Nephron progenitor cell (in vitro differentiated cells): Measurements from ENCODE around the gene INO80B.
"Not testable (repeated sequence)": the region's sequence is repeated elsewhere in the genome, so short reads cannot be mapped to it uniquely, and the experiment has no call there.

ENCODE experiments used
- DNase-seq: peaks from one replicate; pipeline ENCODE4 v3.0.0; 2021
- H3K27ac Mint-ChIP-seq: 2 replicates; pipeline ENCODE4 v1.8.0; 2021; ENCODE audit warnings: mild to moderate bottlenecking, moderate library complexity, mixed read lengths
- H3K27me3 Mint-ChIP-seq: 2 replicates; pipeline ENCODE4 v1.8.0; 2021; ENCODE audit warnings: mild to moderate bottlenecking, low read depth, mixed read lengths; ENCODE audit not compliant: poor library complexity
- H3K36me3 Mint-ChIP-seq: 2 replicates; pipeline ENCODE4 v1.8.0; 2021; ENCODE audit warnings: low read depth, mixed read lengths
- H3K4me1 Mint-ChIP-seq: 2 replicates; pipeline ENCODE4 v1.8.0; 2021; ENCODE audit warnings: mixed read lengths
- H3K4me3 Mint-ChIP-seq: 2 replicates; pipeline ENCODE4 v1.8.0; 2021; ENCODE audit warnings: mild to moderate bottlenecking, moderate library complexity, mixed read lengths
- H3K9me3 Mint-ChIP-seq: 2 replicates; pipeline ENCODE4 v1.8.0; 2021; ENCODE audit warnings: mild to moderate bottlenecking, moderate library complexity, mixed read lengths
- TF ChIP-seq, protein P1 (sequence below): fragments of 200-600 bp; sonication (generic); IDR thresholded peaks from 2 replicates; pipeline ENCODE4 v1.5.0; 2021; ENCODE audit warnings: antibody characterized with exemption

The INO80B gene

DNA sequence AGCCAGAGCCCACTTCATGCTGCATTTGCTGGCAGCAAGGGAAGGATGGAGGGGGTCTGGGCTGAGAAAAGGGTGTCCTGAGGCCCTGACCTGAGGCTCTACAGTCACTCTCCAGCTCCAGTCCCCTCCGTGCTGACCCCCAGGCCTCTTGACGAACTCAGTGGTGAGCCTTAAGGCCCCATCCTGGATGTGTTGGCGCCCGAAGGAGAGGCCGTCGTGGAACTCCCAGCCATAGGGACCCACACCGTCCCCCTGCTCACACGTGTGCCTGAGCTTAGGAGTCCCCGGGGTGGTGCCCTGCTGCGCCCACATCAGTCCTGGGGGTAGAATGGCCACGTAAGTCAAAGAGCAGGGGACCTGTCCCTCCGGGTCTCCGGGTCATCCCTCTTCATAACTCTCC is 9.5 kb downstream of the INO80B start:
- H3K9me3 Mint-ChIP-seq, result no peaks in the 10 kb centered on the region
- H3K4me1 Mint-ChIP-seq, result peaks cover 37% of the 10 kb centered on the region
- TF ChIP-seq, protein P1, sequence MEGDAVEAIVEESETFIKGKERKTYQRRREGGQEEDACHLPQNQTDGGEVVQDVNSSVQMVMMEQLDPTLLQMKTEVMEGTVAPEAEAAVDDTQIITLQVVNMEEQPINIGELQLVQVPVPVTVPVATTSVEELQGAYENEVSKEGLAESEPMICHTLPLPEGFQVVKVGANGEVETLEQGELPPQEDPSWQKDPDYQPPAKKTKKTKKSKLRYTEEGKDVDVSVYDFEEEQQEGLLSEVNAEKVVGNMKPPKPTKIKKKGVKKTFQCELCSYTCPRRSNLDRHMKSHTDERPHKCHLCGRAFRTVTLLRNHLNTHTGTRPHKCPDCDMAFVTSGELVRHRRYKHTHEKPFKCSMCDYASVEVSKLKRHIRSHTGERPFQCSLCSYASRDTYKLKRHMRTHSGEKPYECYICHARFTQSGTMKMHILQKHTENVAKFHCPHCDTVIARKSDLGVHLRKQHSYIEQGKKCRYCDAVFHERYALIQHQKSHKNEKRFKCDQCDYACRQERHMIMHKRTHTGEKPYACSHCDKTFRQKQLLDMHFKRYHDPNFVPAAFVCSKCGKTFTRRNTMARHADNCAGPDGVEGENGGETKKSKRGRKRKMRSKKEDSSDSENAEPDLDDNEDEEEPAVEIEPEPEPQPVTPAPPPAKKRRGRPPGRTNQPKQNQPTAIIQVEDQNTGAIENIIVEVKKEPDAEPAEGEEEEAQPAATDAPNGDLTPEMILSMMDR, result no peak
- peaks cover 16% of the 10 kb centered on the region for H3K36me3 Mint-ChIP-seq
- no peaks in the 10 kb centered on the region for H3K27me3 Mint-ChIP-seq
- H3K27ac Mint-ChIP-seq, result no peak overlapping the region
- H3K4me3 Mint-ChIP-seq, result peak overlapping the region; percentile 97
- no peak for DNase-seq

- not testable (repeated sequence) for DNase-seq, H3K27me3 Mint-ChIP-seq, H3K9me3 Mint-ChIP-seq
- Mint-ChIP-seq H3K4me3 (peak overlapping the region; percentile 78), H3K27ac (peak overlapping the region; percentile 55), H3K36me3 (peaks cover 25% of the 10 kb centered on the region), H3K4me1 (peaks cover 36% of the 10 kb centered on the region)
These were observed 15.9 kb downstream of the INO80B start for GRCh38 chr2:74470742-74471141.

DNA sequence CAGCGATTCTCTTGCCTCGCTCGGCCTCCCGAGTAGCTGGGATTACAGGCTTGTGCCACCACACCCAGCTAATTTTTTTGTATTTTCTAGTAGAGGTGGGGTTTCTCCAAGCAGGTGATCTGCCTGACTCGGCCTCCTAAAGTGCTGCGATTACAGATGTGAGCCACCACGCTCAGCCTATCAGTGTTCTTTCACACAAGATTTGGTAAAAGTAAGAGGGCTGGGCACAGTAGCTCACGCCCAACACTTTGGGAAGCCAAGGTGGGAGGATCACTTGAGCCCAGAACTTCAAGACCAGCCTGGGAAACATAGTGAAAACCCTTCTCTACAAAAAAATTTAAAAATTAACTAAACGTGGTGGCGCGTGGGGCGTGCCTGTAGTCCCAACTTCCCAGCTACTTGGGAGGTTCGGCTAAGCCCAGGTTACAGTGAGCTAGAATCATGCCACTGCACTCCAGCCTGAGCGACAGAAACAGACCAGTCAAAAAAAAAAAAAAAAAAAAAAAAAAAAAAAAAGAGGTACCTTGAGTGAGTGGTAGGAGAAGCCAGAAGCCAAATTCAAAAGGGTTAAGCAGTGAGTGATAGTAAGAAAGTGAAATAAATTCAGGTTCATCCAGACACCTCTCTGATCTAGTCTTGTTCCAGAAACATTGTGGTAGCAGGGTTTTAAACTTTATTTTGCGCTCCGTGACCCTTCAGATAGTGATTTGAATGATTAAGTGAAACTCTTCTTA is 16.6 kb downstream of the INO80B start:
- no peaks in the 10 kb centered on the region for H3K9me3 Mint-ChIP-seq
- H3K27ac Mint-ChIP-seq, result peak overlapping the region; percentile 100
- peaks cover 31% of the 10 kb centered on the region for H3K4me1 Mint-ChIP-seq
- no peak for DNase-seq
- peak overlapping the region; percentile 96 for H3K4me3 Mint-ChIP-seq
- peaks cover 5% of the 10 kb centered on the region for H3K27me3 Mint-ChIP-seq
- peaks cover 28% of the 10 kb centered on the region for H3K36me3 Mint-ChIP-seq
- TF ChIP-seq, protein P1, result no peak

DNA sequence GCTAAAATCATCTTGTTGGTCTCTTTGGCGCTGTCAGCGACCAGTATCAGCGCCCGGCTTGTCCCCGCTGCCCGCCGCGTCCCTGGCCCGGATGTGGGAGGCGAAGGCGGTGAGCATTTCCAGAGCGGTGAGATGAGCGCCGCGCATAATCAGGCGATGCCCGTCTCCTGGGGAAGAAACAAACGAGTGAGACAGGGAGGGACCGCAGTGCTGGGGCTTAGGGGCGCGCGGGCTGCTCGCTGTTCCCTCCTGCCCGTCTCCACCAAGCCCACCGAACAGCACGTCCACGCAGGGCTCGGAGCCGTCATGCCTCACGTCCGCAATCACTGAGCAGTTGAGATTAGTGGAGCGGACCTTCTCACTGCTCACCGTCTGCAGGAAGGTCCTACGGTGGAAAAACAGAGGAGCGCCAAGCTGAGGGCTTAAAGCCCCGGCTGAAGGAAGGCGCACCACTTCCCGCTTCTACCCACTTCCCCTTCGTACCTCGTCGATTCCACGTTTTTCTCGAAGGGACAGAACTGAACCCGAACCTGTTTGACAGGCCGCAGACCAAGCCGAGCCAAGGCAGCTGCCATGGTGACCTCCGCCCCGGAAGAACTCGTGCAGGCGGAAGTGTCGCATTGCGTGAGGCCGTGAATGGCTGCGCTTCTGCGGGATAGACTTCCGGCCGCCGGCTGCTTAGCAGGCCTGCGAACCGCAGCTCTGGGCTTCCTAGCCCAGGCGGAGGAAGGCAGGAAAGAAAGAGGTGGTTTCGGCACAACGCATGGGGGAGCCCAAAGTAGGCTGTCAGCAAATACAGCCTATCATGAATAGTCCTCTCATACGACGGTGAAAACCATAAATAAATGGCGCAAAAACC is 17.4 kb downstream of the INO80B start, which contains the start of gene MRPL53:
Gene MRPL53 (minus strand): TSS at position 595 of the 859 bp plus-strand sequence. CDS start 20 bp downstream, at position 575.
- peaks cover 5% of the 10 kb centered on the region for H3K27me3 Mint-ChIP-seq
- DNase-seq, result peak; percentile 95
- H3K27ac Mint-ChIP-seq, result peak within 1 kb of the TSS; percentile 100
- peak within 1 kb of the TSS; percentile 96 for H3K4me3 Mint-ChIP-seq
- peaks cover 31% of the 10 kb centered on the region for H3K4me1 Mint-ChIP-seq
- peaks cover 29% of the 10 kb centered on the region for H3K36me3 Mint-ChIP-seq
- H3K9me3 Mint-ChIP-seq, result no peaks in the 10 kb centered on the region
- TF ChIP-seq, protein P1, result no peak

- H3K27me3 Mint-ChIP-seq, result peaks cover 7% of the 10 kb centered on the region
- H3K4me3 Mint-ChIP-seq, result peak overlapping the region; percentile 96
- H3K4me1 Mint-ChIP-seq, result peaks cover 31% of the 10 kb centered on the region
- H3K27ac Mint-ChIP-seq, result peak overlapping the region; percentile 100
- peaks cover 32% of the 10 kb centered on the region for H3K36me3 Mint-ChIP-seq
- no peak for DNase-seq
- no peaks in the 10 kb centered on the region for H3K9me3 Mint-ChIP-seq
- TF ChIP-seq, protein P1, result no peak
These were observed 18.0 kb downstream of the INO80B start for GRCh38 chr2:74472945-74473258.

DNA sequence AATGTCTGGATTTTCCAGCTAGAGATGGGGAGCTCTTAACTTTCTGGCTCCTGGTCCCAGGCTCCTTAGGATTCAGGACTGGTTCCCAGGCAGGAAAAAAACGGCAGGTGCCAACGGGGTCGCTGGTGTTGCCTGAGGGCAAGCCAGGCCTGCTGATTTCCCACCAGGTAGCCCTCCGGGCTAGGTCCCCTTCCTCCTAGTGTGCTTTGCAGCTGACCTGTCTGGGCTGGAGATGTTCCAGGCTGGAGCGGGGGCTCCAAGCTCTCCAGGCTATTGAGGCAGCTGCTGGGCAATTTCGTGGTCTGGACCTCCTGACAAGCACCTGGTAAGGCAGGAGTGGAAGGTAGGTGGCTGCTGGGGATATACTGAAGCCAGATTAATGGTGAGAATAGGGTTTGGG is 19.6 kb downstream of the INO80B start:
- Mint-ChIP-seq H3K9me3 (no peaks in the 10 kb centered on the region), H3K4me3 (peak overlapping the region; percentile 42), H3K36me3 (peaks cover 38% of the 10 kb centered on the region), H3K4me1 (peaks cover 35% of the 10 kb centered on the region), H3K27me3 (peaks cover 7% of the 10 kb centered on the region), H3K27ac (no peak overlapping the region)
- TF ChIP-seq, protein P1, result no peak
- DNase-seq, result no peak
